Cardiac muscle cell (in vitro differentiated cells and primary cell): ENCODE measurements around the gene ZNF142. TPM values are rescaled to one million over a fixed set of nuclear protein-coding genes. Genes with fewer than 3 reads are reported as not detected.
A peak's percentile ranks its signal among the peaks of the same experiment; 100 is the strongest.

ENCODE experiments used
- DNase-seq, 2 donors: peaks; one replicate each; pipeline versions ENCODE4 v3.0.0 to v3.0.0-alpha.2; 2010 to 2017; ENCODE audit warnings: low read depth in 1 of 2, low spot score in 1 of 2
- H3K27ac ChIP-seq: fragments of 200-600 bp; sonication (generic); 2 replicates; pipeline ENCODE4 v1.5.1; 2016
- H3K27me3 ChIP-seq: fragments of 200-600 bp; sonication (generic); 2 replicates; pipeline ENCODE4 v1.6.0; 2016; ENCODE audit warnings: control low read depth
- H3K36me3 ChIP-seq: fragments of 200-600 bp; sonication (generic); 2 replicates; pipeline ENCODE4 v1.5.1; 2016; ENCODE audit warnings: control low read depth
- H3K4me1 ChIP-seq: fragments of 200-600 bp; sonication (generic); 2 replicates; pipeline ENCODE4 v1.8.1; 2017; ENCODE audit warnings: low read depth, mild to moderate bottlenecking, mixed run types
- H3K4me3 ChIP-seq: fragments of 200-600 bp; sonication (generic); 2 replicates; pipeline ENCODE4 v1.5.1; 2016; ENCODE audit warnings: mild to moderate bottlenecking
- H3K9me3 ChIP-seq: fragments of 200-600 bp; sonication (generic); 2 replicates; pipeline ENCODE4 v1.5.1; 2017; ENCODE audit warnings: low read depth, mild to moderate bottlenecking, control low read depth
- CTCF ChIP-seq: IDR thresholded peaks from 2 replicates; pipeline ENCODE4 v1.5.1; 2012; ENCODE audit warnings: low read depth, mild to moderate bottlenecking, low read length
- polyA plus RNA-seq: library from polyadenylated mRNA; unstranded; fragments of >200 nt; fragmentation: Nextera tagmentation; extraction: Ambion mirVana; gene quantifications from 2 replicates; pipeline ENCODE4 v1.2.1, GENCODE V29; 2016
- total RNA-seq: library from RNA; depleted of rRNA; stranded (reverse); fragments of >200 nt; gene quantifications from 2 replicates; pipeline ENCODE4 v1.2.3, GENCODE V29; 2016

The ZNF142 gene
- total and polyA plus RNA-seq, 2 experiments from 2014 or later = 7.6 to 29.4 TPM

- H3K36me3 ChIP-seq = peaks cover 43% of the 10 kb centered on the region
- no peak overlapping the region for H3K4me3 ChIP-seq
- TF ChIP-seq CTCF = peak; percentile 94
- no peaks in the 10 kb centered on the region for H3K27me3 ChIP-seq
- H3K4me1 ChIP-seq = no peaks in the 10 kb centered on the region
- no peaks in the 10 kb centered on the region for H3K9me3 ChIP-seq
- H3K27ac ChIP-seq = no peak overlapping the region
- DNase-seq = peak; percentile 63 to 79
Observed at GRCh38 chr2:218648088-218648786, 11.2 kb downstream of the ZNF142 start.

- H3K27ac ChIP-seq = no peak overlapping the region
Observed at GRCh38 chr2:218645126-218645525, 14.3 kb downstream of the ZNF142 start.

GRCh38 chr2:218644721-218645120 is 14.7 kb downstream of the ZNF142 start:
- H3K27me3 ChIP-seq = no peaks in the 10 kb centered on the region
- no peak for DNase-seq
- H3K4me1 ChIP-seq = no peaks in the 10 kb centered on the region
- H3K4me3 ChIP-seq = no peak overlapping the region
- no peaks in the 10 kb centered on the region for H3K9me3 ChIP-seq
- H3K36me3 ChIP-seq = peaks cover 50% of the 10 kb centered on the region
- no peak for TF ChIP-seq CTCF
- H3K27ac ChIP-seq = no peak overlapping the region

More at GRCh38 chr2:218645126-218645525, 14.3 kb downstream of the ZNF142 start:
- no peak for TF ChIP-seq CTCF
- Histone ChIP-seq H3K9me3 (no peaks in the 10 kb centered on the region), H3K4me1 (no peaks in the 10 kb centered on the region), H3K36me3 (peaks cover 48% of the 10 kb centered on the region), H3K4me3 (no peak overlapping the region), H3K27me3 (no peaks in the 10 kb centered on the region)
- DNase-seq = peak in 1 of 2 donors; percentile 22

- no peaks in the 10 kb centered on the region for H3K27me3 ChIP-seq
- H3K4me3 ChIP-seq = no peak overlapping the region
- TF ChIP-seq CTCF = no peak
- H3K27ac ChIP-seq = no peak overlapping the region
- no peaks in the 10 kb centered on the region for H3K4me1 ChIP-seq
- DNase-seq = no peak
- peaks cover 50% of the 10 kb centered on the region for H3K36me3 ChIP-seq
- no peaks in the 10 kb centered on the region for H3K9me3 ChIP-seq
Observed at GRCh38 chr2:218643751-218644310, 15.6 kb downstream of the ZNF142 start.

- TF ChIP-seq CTCF = no peak
- Histone ChIP-seq H3K4me1 (no peaks in the 10 kb centered on the region), H3K27ac (no peak overlapping the region), H3K27me3 (no peaks in the 10 kb centered on the region), H3K9me3 (no peaks in the 10 kb centered on the region), H3K4me3 (no peak overlapping the region), H3K36me3 (peaks cover 50% of the 10 kb centered on the region)
- no peak for DNase-seq
Observed at GRCh38 chr2:218642786-218643185, 16.6 kb downstream of the ZNF142 start.
